Measurements from ENCODE around the gene COL11A2.

COL11A2 gene

GRCh38 chr6:33167374-33168283 lies 24.6 kb downstream of the COL11A2 start:
- DNase-seq (ENCODE audit: low spot score) = no peak
- TF ChIP-seq CTCF (IDR thresholded peaks at IDR 0.05; ENCODE audit: extremely low read depth, insufficient read depth, missing control alignments) = no peak
- in situ Hi-C loops (cut with MboI; ENCODE audit: low pct_unique_long_range_greater_than_20kb, low sequenced_read_pairs, unreplicated experiment) = no loop called here

- no peak for TF ChIP-seq CTCF (IDR thresholded peaks at IDR 0.05; ENCODE audit: extremely low read depth, insufficient read depth, missing control alignments)
- no peak for DNase-seq (ENCODE audit: low spot score)
- in situ Hi-C loops (cut with MboI; ENCODE audit: low pct_unique_long_range_greater_than_20kb, low sequenced_read_pairs, unreplicated experiment) = no loop called here
Measured at GRCh38 chr6:33166811-33167210, 25.5 kb downstream of the COL11A2 start.

GRCh38 chr6:33166363-33166762 lies 25.9 kb downstream of the COL11A2 start:
- no peak for TF ChIP-seq CTCF (IDR thresholded peaks at IDR 0.05; ENCODE audit: extremely low read depth, insufficient read depth, missing control alignments)
- DNase-seq (ENCODE audit: low spot score) = no peak
- in situ Hi-C loops (cut with MboI; ENCODE audit: low pct_unique_long_range_greater_than_20kb, low sequenced_read_pairs, unreplicated experiment) = no loop called here

- TF ChIP-seq CTCF (IDR thresholded peaks at IDR 0.05; ENCODE audit: extremely low read depth, insufficient read depth, missing control alignments) = no peak
- DNase-seq (ENCODE audit: low spot score) = no peak
- in situ Hi-C loops (cut with MboI; ENCODE audit: low pct_unique_long_range_greater_than_20kb, low sequenced_read_pairs, unreplicated experiment) = no loop called here
Measured at GRCh38 chr6:33165581-33166258, 26.5 kb downstream of the COL11A2 start.

GRCh38 chr6:33164665-33165373 lies 27.4 kb downstream of the COL11A2 start:
- in situ Hi-C loops (cut with MboI; ENCODE audit: low pct_unique_long_range_greater_than_20kb, low sequenced_read_pairs, unreplicated experiment) = no loop called here

More at GRCh38 chr6:33164665-33165373, 27.4 kb downstream of the COL11A2 start:
- no peak for DNase-seq (ENCODE audit: low spot score)
- no peak for TF ChIP-seq CTCF (IDR thresholded peaks at IDR 0.05; ENCODE audit: extremely low read depth, insufficient read depth, missing control alignments)
